Measurements from ENCODE around the gene CIAO1. TPM values are rescaled to one million over a fixed set of nuclear protein-coding genes. Genes with fewer than 3 reads are reported as not detected.

The CIAO1 gene
- total RNA-seq, 4 donors from 2014 or later: 60.6 to 128 (median 80.1) TPM

Other genes with a start within 250 kb of the CIAO1 start
- gene GPAT2, start 231.3 kb upstream of the CIAO1 start, total RNA-seq: 1 to 10 TPM in 1 of 4 donors, under 1 TPM in 3; 0.18 to 2.1 (median 0.48) TPM
- 1 to 10 TPM in 1 of 4 donors, under 1 TPM in 2, not detected in 1; 0.04 to 1.2 (median 0.38) TPM for gene ADRA2B, start 149.7 kb upstream of the CIAO1 start, total RNA-seq
- under 1 TPM in 2 of 4 donors, not detected in 2; 0.30 to 0.53 TPM for gene ASTL, start 127.7 kb upstream of the CIAO1 start, total RNA-seq
- 10 to 100 TPM in 1 of 4 donors, 1 to 10 TPM in 3; 1.5 to 10.3 (median 5.6) TPM for gene DUSP2, start 120.8 kb upstream of the CIAO1 start, total RNA-seq
- gene STARD7, start 57.4 kb upstream of the CIAO1 start, total RNA-seq: 100 to 1,000 TPM in 3 of 4 donors, 10 to 100 TPM in 1; 84.2 to 137 (median 111) TPM
- gene TMEM127, start 228 bp upstream of the CIAO1 start, total RNA-seq: 10 to 100 TPM; 26.0 to 45.9 (median 30.5) TPM
- 10 to 100 TPM; 55.3 to 90.0 (median 68.6) TPM for gene SNRNP200, start 39.3 kb downstream of the CIAO1 start, total RNA-seq
- 1 to 10 TPM; 1.8 to 4.1 (median 2.5) TPM for gene ITPRIPL1, start 59.1 kb downstream of the CIAO1 start, total RNA-seq
- gene NCAPH, start 69.5 kb downstream of the CIAO1 start, total RNA-seq: 10 to 100 TPM in 2 of 4 donors, 1 to 10 TPM in 2; 4.2 to 21.5 (median 11.4) TPM
- gene NEURL3, start 239.1 kb downstream of the CIAO1 start, total RNA-seq: not detected

Measured in esophagus squamous epithelium (tissue), 4 donors.